CD4-positive, alpha-beta T cell treated with Interleukin-21 for 1 hour (primary cell): ENCODE data around the gene SORBS2.

Experiments used
- DNase-seq: peaks from one replicate; pipeline ENCODE4 v3.0.0-alpha.2; 2020

Gene SORBS2

DNA sequence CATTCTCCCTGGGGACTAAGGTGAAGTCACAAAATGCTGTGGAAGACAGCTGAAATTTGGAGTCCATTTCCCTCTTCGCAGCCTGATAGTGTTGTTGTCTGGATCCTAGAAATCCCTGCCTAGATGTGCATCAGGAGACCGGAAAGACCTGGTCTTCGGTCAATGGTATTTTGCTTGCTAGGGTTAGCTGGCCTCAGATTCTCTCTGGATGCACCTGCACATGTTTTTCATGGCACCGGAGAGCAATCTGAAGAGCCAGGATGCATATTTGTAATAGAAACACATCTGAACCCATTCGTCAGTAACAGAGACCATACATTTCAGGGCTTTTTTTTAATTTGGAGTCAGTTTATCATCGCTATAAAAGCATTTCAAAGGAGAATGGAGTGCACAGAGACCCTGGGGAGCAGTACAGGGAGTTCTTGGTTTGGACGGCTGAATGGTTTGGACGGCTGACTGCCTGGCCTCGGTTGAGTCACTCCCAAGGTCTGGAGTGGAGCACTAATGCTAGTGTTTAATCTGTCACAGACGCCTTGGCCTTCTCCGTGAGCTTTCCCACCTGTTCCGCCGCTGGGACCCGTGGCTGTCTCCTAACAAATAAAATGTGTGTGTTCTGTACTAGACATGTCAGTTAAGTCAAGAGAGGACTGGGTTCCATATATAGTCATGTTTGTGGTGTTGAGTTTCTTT lies 269.2 kb downstream of the SORBS2 start:
- no peak for DNase-seq

DNA sequence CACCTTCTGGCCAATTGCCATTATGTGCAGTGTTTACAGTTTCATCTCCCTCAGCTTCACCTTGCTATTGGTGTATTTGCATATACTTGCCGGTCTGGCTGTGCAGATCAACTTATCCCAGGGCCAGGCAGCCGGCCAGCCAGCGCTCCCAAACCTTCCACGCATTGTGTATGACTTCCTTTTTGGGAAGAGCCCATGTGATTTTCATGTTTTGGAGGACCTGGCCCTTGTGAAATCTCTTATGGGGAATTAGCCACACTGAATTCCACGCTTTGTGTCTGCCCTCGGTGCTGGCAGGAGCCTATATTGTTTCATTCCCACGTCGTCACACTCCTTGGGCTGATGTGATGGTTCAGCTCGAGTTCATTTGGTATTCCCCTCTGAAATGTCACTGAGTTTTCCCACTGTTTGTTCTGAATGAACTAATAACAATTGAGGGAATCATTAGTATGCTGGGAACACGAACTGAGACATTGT lies 270.7 kb downstream of the SORBS2 start:
- DNase-seq: no peak

DNA sequence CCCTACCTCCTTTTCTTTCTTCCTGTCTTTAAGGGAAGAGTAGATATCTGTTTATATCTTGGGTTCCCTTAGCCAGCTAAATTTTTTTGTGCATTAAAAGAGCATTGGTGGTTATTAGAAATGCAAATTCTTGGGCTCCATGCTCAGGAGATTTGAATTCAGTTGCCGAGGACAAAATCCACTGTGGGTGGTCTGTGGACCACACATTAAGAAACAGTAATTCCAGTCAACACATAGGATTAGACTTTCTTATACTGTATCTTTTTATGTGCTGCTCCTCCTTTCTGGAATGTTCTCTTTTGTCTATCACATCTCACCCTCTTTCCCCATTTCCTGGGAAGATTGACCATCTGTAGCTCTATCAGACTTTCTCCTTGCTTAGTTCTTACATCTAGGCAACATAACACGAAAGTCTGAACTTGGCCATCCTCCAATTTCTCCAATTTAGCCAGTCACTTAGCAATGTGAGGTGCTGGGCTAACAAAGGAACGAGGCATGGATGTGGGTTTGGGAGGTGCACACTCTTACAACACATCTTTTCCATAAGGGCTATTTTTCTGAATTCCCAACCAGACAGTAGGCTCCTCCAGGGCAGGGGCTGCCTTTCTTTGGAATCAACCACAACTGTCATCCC lies 271.4 kb downstream of the SORBS2 start:
- DNase-seq: no peak

DNA sequence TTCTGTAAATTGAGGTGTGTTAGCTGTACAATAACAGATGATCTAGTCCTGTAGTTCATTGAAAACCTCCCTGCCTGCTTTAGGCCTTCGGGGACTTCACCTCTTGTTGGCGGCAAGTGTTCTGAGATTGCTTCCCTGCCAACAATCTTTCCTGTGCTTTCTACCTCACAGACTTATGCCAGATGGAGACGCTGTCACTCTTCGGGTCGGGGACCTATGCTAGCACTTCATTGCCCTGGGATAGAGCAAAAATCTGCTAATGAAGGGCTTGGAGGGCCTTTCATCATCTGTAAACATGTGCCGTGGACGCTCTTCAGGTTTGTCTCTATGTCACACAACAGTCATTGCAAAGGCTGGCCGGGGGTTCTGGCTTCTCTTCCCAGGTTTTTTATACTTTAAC lies 272.0 kb downstream of the SORBS2 start:
- no peak for DNase-seq

DNA sequence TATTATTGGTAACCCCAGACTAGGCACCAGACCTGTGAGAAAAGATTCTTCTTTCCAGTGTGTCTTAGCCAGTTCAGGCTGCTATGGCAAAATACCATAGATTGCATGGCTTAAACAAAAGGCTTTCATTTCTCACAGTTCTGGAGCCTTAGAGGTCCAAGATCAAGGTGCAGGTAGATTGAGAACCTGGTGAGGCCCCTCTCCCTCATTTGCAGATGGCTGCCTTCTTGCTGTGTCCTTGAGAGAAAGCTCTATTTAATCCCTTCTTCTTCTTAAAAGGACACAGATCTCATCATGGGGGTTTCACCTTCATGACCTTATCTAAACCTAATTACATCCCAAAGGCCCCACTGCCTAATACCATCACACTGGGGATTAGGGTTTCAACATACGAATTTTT lies 273.2 kb downstream of the SORBS2 start:
- no peak for DNase-seq

DNA sequence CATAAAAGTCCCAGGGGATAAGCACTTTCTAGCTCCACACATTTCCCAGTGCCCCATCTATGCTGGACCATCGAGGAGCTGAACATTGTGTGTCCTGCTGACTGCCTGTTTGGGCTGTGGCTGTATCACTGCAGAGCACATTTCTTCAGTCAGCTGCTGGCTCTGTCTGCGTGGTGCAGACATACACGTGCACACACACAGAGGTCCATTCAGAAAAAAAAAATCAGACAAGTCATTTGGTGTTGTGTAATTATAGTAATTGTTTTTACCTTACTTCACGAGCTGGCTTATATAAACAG lies 275.6 kb downstream of the SORBS2 start:
- DNase-seq: no peak

GRCh38 chr4:185535612-185536410 lies 276.2 kb downstream of the SORBS2 start:
- DNase-seq: no peak
